ENCODE data around the gene KRTAP13-4.

- TF ChIP-seq, protein P1, sequence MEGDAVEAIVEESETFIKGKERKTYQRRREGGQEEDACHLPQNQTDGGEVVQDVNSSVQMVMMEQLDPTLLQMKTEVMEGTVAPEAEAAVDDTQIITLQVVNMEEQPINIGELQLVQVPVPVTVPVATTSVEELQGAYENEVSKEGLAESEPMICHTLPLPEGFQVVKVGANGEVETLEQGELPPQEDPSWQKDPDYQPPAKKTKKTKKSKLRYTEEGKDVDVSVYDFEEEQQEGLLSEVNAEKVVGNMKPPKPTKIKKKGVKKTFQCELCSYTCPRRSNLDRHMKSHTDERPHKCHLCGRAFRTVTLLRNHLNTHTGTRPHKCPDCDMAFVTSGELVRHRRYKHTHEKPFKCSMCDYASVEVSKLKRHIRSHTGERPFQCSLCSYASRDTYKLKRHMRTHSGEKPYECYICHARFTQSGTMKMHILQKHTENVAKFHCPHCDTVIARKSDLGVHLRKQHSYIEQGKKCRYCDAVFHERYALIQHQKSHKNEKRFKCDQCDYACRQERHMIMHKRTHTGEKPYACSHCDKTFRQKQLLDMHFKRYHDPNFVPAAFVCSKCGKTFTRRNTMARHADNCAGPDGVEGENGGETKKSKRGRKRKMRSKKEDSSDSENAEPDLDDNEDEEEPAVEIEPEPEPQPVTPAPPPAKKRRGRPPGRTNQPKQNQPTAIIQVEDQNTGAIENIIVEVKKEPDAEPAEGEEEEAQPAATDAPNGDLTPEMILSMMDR (IDR thresholded peaks at IDR 0.05; ENCODE audit: low read length): no peak
- TF ChIP-seq EZH2 (IDR thresholded peaks at IDR 0.05; ENCODE audit: borderline replicate concordance, low read length): no peak
Measured at GRCh38 chr21:30439975-30440374, 10.0 kb downstream of the KRTAP13-4 start, which contains the start of gene KRTAP15-1.

Data from OCI-LY1 (cell line).